ENCODE results near the gene UNC13C.

The UNC13C gene

DNA sequence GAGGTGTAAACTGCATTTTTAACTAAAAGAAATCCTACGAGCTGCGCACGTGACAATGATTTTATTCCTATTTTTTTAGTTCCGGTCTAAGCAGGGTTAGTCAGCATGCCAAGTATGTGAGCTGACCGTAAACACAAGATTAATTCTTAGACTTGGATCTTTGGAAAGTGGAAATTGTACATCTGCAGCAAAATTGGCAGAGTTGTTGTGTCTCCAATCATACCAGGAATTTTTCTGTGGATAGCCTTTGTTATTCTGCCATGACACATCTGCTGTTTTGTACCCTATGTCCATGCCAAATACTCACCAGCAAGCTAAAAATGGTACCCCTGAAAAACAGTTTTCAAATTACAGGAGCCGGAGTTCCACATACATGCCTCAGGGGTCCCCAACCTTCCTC lies 562.5 kb downstream of the UNC13C start:
- no peaks in the 10 kb centered on the region for H3K36me3 Mint-ChIP-seq
- no peak overlapping the region for H3K4me3 Mint-ChIP-seq
- peaks cover 3% of the 10 kb centered on the region for H3K9me3 Mint-ChIP-seq
- H3K4me1 Mint-ChIP-seq, result no peaks in the 10 kb centered on the region
- CTCF ChIA-PET, result no interaction called here
- H3K27ac Mint-ChIP-seq, result no peak overlapping the region
- H3K27me3 Mint-ChIP-seq, result no peaks in the 10 kb centered on the region
- no peak for DNase-seq

DNA sequence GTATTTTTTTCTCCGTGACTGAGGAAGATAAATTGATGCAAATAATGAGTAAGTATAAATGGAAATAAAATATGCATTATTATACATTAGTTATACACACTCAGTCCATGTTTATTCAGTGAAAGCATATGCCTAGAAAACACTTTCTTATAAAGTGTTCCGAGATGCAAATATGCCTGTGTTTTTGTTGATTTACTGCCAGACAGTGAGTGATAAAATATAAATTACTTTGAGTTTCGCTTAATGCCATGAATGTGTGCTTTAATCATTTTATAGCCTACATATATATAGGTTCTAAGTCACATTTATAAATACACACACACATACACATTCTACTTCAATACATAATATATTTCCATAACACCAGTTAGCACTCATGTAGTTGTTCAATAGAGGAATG lies 569.2 kb downstream of the UNC13C start:
- no peaks in the 10 kb centered on the region for H3K4me1 Mint-ChIP-seq
- H3K27me3 Mint-ChIP-seq, result no peaks in the 10 kb centered on the region
- CTCF ChIA-PET, result no interaction called here
- no peak for DNase-seq
- H3K27ac Mint-ChIP-seq, result no peak overlapping the region
- H3K4me3 Mint-ChIP-seq, result no peak overlapping the region
- H3K36me3 Mint-ChIP-seq, result no peaks in the 10 kb centered on the region
- peaks cover 3% of the 10 kb centered on the region for H3K9me3 Mint-ChIP-seq

DNA sequence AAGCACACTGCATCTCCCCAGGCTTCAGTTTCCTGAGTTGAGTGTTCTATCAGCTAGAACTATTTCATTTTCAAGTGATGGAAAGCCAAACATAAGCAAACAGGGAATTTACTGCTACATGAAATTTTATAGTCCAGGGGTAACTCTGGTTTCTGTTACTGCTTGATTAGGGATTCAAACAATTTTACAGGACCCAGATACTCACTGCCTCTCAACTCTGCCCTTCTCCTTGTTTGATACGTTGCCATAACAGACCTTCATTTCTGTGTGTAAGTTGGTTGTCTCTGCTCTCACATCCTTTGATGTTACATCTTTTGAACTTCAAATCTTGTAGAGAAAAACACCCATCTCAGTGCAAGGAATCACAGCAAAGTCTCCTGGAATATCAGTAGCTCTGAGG lies 572.7 kb downstream of the UNC13C start:
- CTCF ChIA-PET, result no interaction called here
- Mint-ChIP-seq H3K4me1 (no peaks in the 10 kb centered on the region), H3K27ac (no peak overlapping the region), H3K4me3 (no peak overlapping the region), H3K36me3 (no peaks in the 10 kb centered on the region), H3K27me3 (no peaks in the 10 kb centered on the region), H3K9me3 (no peaks in the 10 kb centered on the region)
- no peak for DNase-seq

DNA sequence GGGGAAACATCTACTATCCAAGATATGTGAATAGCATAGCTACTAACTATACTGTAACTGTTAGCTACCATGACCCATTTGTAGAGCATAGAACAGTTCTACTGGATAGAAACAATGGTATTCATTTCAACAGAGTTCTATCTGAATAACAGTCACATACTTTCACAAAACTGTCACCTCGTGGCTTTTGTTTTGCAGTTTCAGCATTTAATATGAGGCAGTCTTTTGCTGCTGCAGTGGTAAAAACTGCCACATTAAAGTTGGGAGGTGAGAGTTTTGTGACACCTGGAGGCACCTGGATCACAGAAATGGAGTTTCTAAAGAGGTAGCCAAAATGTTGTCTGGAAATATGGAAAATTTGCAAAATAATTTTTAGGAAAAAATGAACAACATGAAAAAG lies 578.0 kb downstream of the UNC13C start:
- Mint-ChIP-seq H3K9me3 (no peaks in the 10 kb centered on the region), H3K27ac (no peak overlapping the region), H3K36me3 (no peaks in the 10 kb centered on the region), H3K4me1 (no peaks in the 10 kb centered on the region), H3K4me3 (no peak overlapping the region), H3K27me3 (no peaks in the 10 kb centered on the region)
- CTCF ChIA-PET, result no interaction called here
- no peak for DNase-seq

DNA sequence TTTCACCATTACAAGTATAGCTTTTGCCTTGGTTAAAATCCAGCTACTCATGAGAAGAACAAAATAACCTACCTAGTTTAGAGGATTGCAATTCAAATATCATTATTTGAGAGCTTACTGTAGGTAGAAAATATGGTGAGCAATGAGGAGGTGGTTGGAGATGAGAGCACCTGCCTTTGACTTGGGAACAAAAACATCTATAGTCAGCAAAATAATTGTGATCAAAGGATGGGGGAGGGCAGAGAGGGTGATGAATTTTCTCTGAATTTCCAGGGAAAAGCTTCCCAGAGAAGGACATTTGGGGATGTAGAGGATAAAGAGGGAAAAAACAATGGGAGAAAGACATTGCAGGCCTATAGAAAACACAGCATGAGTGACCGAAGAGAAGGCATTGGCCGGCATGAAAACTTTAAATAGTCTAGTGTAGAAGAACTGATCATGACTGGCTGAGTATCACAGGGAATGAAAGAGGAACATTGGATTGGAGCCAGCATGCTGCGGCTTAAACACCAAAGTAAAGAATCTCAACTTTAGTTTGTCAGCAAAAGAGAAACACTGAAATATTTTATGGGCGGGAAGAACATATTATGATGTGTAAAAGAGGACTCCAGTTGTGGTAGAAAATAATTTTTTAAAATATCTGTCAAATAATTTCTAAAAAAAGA lies 581.3 kb downstream of the UNC13C start:
- Mint-ChIP-seq H3K36me3 (no peaks in the 10 kb centered on the region), H3K4me3 (no peak overlapping the region), H3K27me3 (no peaks in the 10 kb centered on the region), H3K9me3 (no peaks in the 10 kb centered on the region), H3K4me1 (no peaks in the 10 kb centered on the region), H3K27ac (no peak overlapping the region)
- CTCF ChIA-PET, result no interaction called here
- no peak for DNase-seq

DNA sequence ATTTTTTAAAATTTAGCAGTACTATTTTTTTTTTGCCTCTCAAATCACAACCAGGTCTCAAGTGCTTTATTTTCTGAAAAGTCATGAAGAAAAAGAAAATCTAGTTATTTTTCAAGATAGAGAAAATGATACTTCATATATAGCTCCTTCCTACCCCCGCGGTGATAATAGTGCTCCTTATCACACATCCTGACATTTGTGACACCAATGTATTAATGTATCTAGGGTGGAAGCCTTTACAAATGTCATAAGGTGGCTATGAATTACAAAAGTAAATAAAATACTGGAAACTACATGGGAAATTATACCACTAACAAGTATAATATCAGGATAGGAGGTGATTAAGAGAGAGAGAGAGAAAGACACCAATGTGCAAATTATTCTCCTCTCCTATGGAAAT lies 582.2 kb downstream of the UNC13C start:
- no peaks in the 10 kb centered on the region for H3K27me3 Mint-ChIP-seq
- CTCF ChIA-PET, result no interaction called here
- H3K4me3 Mint-ChIP-seq, result no peak overlapping the region
- H3K4me1 Mint-ChIP-seq, result no peaks in the 10 kb centered on the region
- no peaks in the 10 kb centered on the region for H3K36me3 Mint-ChIP-seq
- no peaks in the 10 kb centered on the region for H3K9me3 Mint-ChIP-seq
- no peak overlapping the region for H3K27ac Mint-ChIP-seq
- no peak for DNase-seq

DNA sequence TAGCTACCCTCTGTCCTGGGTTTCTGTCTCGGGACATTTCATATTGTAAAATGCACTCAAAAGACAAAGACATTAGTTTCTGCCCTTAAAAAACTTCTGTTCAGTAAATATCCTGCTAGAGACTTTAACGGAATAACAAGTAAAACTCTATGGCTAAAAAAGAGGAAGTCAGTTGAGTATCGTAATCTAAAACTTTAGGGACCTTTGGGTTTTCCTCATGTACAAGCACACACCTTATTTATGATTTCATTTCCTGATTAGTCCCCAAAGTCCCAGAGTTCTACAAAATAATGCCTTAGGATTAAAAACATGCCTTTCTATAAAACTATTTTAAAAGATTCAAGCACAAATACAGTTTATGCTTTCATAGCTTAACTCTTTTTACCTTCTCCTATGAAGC lies 585.9 kb downstream of the UNC13C start:
- Mint-ChIP-seq H3K27me3 (no peaks in the 10 kb centered on the region), H3K4me1 (no peaks in the 10 kb centered on the region), H3K27ac (no peak overlapping the region), H3K36me3 (no peaks in the 10 kb centered on the region), H3K4me3 (no peak overlapping the region), H3K9me3 (no peaks in the 10 kb centered on the region)
- CTCF ChIA-PET, result no interaction called here
- no peak for DNase-seq

DNA sequence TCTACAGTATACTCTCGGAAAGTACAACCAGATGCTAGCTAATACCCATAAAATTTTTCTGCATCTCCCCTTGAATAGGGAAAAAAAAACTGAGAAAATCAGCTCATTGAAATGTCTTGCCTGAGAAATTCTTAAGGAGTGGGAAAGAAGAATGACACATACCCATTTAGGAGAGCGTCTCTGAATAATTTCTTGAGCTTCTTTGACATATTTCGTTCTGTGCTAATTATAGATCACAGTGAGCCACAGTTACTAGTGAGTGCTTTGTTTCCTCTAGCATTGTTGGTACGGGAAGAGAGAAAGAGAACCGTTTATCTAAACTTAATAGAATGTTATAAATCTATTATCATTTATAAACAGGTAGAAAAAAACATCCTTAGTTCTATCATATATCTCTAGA lies 588.4 kb downstream of the UNC13C start:
- Mint-ChIP-seq H3K27ac (no peak overlapping the region), H3K4me3 (no peak overlapping the region), H3K4me1 (no peaks in the 10 kb centered on the region), H3K9me3 (no peaks in the 10 kb centered on the region), H3K36me3 (no peaks in the 10 kb centered on the region), H3K27me3 (no peaks in the 10 kb centered on the region)
- DNase-seq, result no peak
- CTCF ChIA-PET, result no interaction called here

DNA sequence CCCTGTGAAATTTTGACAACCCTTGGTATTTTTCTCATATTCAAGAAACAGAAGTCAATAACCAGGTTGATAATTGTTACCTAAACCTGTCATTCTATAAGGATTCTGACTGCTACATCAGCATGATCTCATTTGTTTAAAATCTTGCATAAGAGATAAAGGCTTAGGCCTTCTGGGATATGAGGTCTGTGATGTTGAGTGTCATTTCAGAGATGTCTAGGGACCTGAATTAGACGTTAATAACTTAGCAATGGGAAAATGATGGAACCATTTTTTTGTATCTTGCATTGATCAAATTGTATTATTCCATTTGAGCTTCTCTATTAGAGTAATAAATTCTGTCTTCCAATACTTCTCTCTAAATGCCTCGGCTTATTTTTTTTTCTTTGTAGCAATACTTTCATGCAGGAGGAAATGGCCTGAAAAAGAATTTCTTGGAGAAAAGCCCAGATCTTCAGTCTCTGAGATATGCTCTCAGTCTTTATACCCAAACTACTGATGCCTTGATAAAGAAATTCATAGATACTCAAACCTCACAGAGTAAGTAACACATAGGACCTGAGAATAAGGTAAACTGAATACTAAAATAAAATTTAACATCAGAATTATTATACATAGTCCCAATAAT lies 589.3 kb downstream of the UNC13C start:
- Mint-ChIP-seq H3K27ac (no peak overlapping the region), H3K27me3 (no peaks in the 10 kb centered on the region), H3K36me3 (no peaks in the 10 kb centered on the region), H3K9me3 (no peaks in the 10 kb centered on the region), H3K4me1 (no peaks in the 10 kb centered on the region), H3K4me3 (no peak overlapping the region)
- CTCF ChIA-PET, result no interaction called here
- DNase-seq, result no peak

DNA sequence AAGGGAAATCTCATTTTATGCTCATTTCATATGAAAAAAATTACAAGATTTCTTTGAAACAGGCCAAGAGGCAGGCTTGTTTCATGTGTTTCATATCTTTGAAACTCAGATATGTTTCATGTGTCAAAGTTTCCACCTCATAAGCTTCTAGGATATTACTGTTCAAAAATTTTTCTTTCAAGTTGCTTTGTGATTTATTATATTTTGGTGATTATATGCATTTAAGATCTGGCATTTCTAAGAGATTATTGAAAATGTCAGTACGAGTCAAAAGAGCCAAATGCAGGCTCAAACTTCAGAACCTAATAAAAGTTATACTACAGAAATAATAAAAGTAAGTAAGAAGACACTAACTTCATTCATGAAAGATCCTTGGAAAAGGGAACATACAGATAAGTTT lies 590.1 kb downstream of the UNC13C start:
- Mint-ChIP-seq H3K27ac (no peak overlapping the region), H3K27me3 (no peaks in the 10 kb centered on the region), H3K9me3 (no peaks in the 10 kb centered on the region), H3K4me1 (no peaks in the 10 kb centered on the region), H3K4me3 (no peak overlapping the region), H3K36me3 (no peaks in the 10 kb centered on the region)
- CTCF ChIA-PET, result no interaction called here
- DNase-seq, result no peak

DNA sequence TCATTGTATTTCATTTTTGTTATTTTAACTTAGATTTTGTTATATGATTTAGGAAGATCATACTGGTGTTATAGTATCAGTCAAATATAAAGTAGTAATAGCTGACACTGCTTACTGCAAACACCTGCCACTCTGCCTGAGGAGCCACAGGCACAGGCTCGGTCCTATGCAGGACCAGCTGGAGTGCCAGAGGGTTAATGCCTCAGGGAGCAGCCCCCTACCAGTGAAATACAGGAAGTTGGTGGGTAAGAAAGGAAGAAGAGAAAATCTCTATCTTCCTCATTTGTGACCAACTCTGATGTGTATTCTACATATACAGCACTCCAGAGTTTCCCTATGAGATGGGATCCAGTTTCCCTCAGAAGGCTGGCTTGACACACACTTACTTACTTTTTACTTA lies 593.3 kb downstream of the UNC13C start:
- DNase-seq, result no peak
- Mint-ChIP-seq H3K9me3 (no peaks in the 10 kb centered on the region), H3K27ac (no peak overlapping the region), H3K36me3 (no peaks in the 10 kb centered on the region), H3K27me3 (no peaks in the 10 kb centered on the region), H3K4me1 (no peaks in the 10 kb centered on the region), H3K4me3 (no peak overlapping the region)
- CTCF ChIA-PET, result no interaction called here

DNA sequence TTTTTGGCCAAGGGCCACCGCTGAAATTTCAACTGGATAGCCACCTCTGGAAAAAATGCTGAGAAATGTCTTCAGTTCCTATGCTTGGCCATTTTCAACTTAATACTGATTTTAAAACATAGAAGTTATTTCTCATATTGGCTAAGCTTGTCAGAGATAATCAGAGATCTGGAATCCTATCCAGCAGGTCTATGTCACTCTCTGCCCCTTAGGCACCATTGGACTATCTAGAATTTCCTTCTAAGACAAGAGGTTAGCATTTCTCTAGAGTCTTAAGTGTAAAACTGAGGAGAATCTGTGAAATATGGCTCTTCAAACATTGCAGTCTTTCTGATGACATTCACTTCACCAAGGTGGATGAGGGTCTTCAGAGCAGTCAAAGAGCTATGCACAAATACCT lies 597.3 kb downstream of the UNC13C start:
- no peak overlapping the region for H3K4me3 Mint-ChIP-seq
- CTCF ChIA-PET, result interaction anchor here (0.6 kb wide), 1 partner anchor 471 kb away, joined by 3 read pairs; no protein-coding TSS in a partner anchor

DNA sequence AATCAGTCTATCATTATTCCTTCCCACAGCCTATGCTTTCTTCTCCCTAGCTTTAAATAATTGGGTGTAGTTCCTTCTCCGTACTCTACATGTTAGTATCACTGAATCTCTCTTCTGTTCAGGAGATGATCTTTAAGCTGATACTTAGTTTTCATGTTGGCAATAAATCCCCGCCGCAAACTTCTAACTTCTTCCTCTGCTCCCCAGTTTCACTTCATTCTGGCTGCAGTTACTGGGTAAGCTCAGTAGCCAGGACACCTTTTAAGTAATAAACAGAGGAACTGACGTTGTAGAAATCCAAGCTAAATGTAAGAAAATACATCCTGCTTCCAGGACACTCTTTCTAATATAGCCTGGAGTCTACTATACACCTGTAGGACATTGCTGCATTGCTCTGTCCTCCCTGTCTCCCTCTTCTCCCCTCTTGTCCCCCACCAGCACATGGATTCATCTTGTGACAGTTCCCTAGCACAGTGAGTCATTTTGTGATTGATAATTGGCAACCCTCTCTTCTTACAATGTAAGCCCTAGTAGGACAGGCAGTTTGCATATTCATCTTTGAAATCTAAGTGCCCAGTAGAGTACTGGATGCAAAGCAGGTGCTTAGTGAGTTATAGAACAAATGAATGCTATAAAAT lies 598.2 kb downstream of the UNC13C start:
- CTCF ChIA-PET, result no interaction called here
- Mint-ChIP-seq H3K9me3 (peaks cover 2% of the 10 kb centered on the region), H3K27me3 (no peaks in the 10 kb centered on the region), H3K4me3 (no peak overlapping the region), H3K36me3 (no peaks in the 10 kb centered on the region), H3K27ac (no peak overlapping the region), H3K4me1 (no peaks in the 10 kb centered on the region)
- DNase-seq, result no peak

More for the DNA sequence above, 597.3 kb downstream of the UNC13C start:
- Mint-ChIP-seq H3K27me3 (no peaks in the 10 kb centered on the region), H3K27ac (no peak overlapping the region), H3K9me3 (no peaks in the 10 kb centered on the region), H3K4me1 (no peaks in the 10 kb centered on the region), H3K36me3 (no peaks in the 10 kb centered on the region)
- no peak for DNase-seq

DNA sequence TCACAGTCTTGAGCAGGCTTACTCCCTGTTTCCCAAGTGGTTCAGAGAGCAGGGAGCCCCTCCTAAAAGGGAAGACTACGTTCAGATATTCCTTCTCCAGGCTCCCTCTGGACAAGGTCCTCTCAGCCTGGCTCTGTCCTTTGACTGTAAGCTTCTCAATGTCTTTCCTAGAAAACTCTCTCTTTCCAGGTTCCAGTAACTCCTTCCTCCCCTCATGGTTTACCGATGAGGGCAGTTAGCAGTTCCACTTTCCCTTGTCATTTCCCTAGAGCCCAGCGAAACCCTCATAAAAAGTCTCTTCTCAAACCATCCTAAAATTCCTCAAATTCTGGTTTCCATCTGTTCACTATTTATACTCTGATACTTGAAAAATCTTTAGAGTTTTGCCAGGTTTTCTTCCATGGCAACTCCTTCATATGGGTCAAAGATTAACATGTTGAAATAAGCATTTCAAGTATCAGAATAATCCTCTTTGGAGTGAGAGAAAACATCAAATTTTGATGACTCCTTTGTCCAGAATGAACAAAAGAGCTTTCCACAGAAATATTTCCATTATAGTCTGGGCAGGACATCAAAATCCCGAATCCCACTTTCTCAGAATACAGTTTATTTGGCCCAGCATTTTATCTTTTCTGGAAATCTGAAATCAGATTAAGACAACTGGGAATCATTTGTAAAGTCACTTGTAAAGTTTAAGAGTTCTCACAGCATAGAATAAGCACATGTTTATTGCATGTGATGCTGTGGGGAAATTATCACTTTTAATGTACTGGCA lies 599.4 kb downstream of the UNC13C start:
- Mint-ChIP-seq H3K36me3 (no peaks in the 10 kb centered on the region), H3K9me3 (peaks cover 2% of the 10 kb centered on the region), H3K27me3 (no peaks in the 10 kb centered on the region), H3K27ac (no peak overlapping the region), H3K4me1 (no peaks in the 10 kb centered on the region), H3K4me3 (no peak overlapping the region)
- no peak for DNase-seq
- CTCF ChIA-PET, result no interaction called here

DNA sequence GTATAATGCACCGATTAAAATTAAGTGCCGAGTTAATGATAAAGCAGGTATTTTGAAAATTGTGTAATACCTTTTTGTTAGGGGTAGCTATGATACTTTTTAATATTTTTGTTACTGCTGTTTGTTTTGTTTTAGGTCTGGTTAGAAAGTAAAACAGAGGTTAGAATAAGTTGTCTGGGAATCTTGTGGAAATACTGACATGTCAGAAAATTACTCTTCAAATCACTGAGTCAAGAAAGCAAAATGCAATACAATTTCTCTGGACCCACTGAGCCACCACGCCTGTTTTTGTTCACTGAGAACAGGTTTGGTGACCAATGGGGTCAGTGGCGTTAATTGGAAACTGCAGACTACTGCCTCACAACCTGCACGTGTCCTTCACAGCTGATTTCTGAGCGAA lies 601.6 kb downstream of the UNC13C start:
- CTCF ChIA-PET, result no interaction called here
- H3K9me3 Mint-ChIP-seq, result peaks cover 2% of the 10 kb centered on the region
- H3K4me1 Mint-ChIP-seq, result no peaks in the 10 kb centered on the region
- no peaks in the 10 kb centered on the region for H3K27me3 Mint-ChIP-seq
- no peaks in the 10 kb centered on the region for H3K36me3 Mint-ChIP-seq
- H3K4me3 Mint-ChIP-seq, result no peak overlapping the region
- H3K27ac Mint-ChIP-seq, result no peak overlapping the region
- DNase-seq, result no peak
